B cell (primary cell): ENCODE results near the gene CREG1. TPM values are rescaled to one million over a fixed set of nuclear protein-coding genes. Genes with fewer than 3 reads are reported as not detected.

ENCODE experiments used
- ATAC-seq: fragments of 200-7000 bp; cut with Tn5 transposase; one replicate; pipeline ENCODE4 v1.10.0; 2021; ENCODE audit warnings: low read depth, mild to moderate bottlenecking, moderate number of reproducible peaks, moderate library complexity
- CTCF ChIA-PET: fragments of 350-600 bp; sonication (Branson Sonifier 250); formaldehyde crosslinking; loops from one replicate; lab custom pipeline; 2021; ENCODE audit warnings: antibody characterized with exemption, inconsistent platforms; lab: Charles Lee
- POLR2A ChIA-PET: fragments of 350-600 bp; sonication (Branson Sonifier 250); formaldehyde crosslinking; loops from one replicate; lab custom pipeline; 2021; ENCODE audit warnings: antibody characterized with exemption; lab: Charles Lee
- DNase-seq: peaks from one replicate; pipeline ENCODE4 v3.0.0; 2013
- H2AFZ ChIP-seq: 2 replicates; pipeline ENCODE4 v1.6.1; 2012; ENCODE audit warnings: mild to moderate bottlenecking, low read depth, low read length; ENCODE audit not compliant: insufficient read depth, poor library complexity, severe bottlenecking
- H3K27ac ChIP-seq, 2 donors: 1 replicate in 1 of 2; 2 replicates in 1 of 2; pipeline ENCODE4 v1.5.1; 2012 to 2013; ENCODE audit warnings: low read length in 2 of 2, mild to moderate bottlenecking in 2 of 2, moderate library complexity in 1 of 2
- H3K27me3 ChIP-seq, 4 experiments: fragments of 200-600 bp in 1 of 4; sonication (generic) in 1 of 4; replicated peaks in 1 of 4; 1 replicate in 2 of 4; 2 replicates in 2 of 4; pipeline versions ENCODE4 v1.6.1 to v1.7.0; 2013 to 2016; ENCODE audit warnings: low read length in 3 of 4, mild to moderate bottlenecking in 2 of 4, mixed read lengths in 1 of 4, moderate library complexity in 1 of 4; ENCODE audit not compliant: insufficient read depth in 4 of 4, control insufficient read depth in 3 of 4; ENCODE audit errors: control extremely low read depth in 1 of 4
- H3K36me3 ChIP-seq, 2 experiments: replicated peaks in 1 of 2; 1 replicate in 1 of 2; 2 replicates in 1 of 2; pipeline versions ENCODE4 v1.6.1 to v1.7.1; 2013; ENCODE audit warnings: low read length in 1 of 2; ENCODE audit not compliant: insufficient read depth in 2 of 2, control insufficient read depth in 1 of 2; ENCODE audit errors: control extremely low read depth in 1 of 2, extremely low read depth in 1 of 2
- H3K4me1 ChIP-seq, 2 donors: fragments of 200-600 bp in 1 of 2; sonication (generic) in 1 of 2; 1 replicate in 1 of 2; 2 replicates in 1 of 2; pipeline versions ENCODE4 v1.5.1 to v1.6.1; 2013 to 2017; ENCODE audit warnings: low read length in 2 of 2; ENCODE audit not compliant: control insufficient read depth in 2 of 2, insufficient read depth in 2 of 2
- H3K4me2 ChIP-seq: replicated peaks from 2 replicates; pipeline ENCODE3; 2012; ENCODE audit warnings: mild to moderate bottlenecking, low read depth, low read length; ENCODE audit not compliant: poor library complexity, severe bottlenecking
- H3K4me3 ChIP-seq, 5 experiments: fragments of 200-600 bp in 1 of 5; sonication (generic) in 1 of 5; 1 replicate in 3 of 5; 2 replicates in 2 of 5; pipeline versions ENCODE4 v1.5.1 to v1.7.0; 2011 to 2016; ENCODE audit warnings: low read length in 4 of 5, mild to moderate bottlenecking in 4 of 5, low read depth in 2 of 5, control low read depth in 1 of 5, moderate library complexity in 1 of 5; ENCODE audit not compliant: insufficient read depth in 1 of 5; ENCODE audit errors: control extremely low read depth in 1 of 5, extremely low read depth in 1 of 5
- H3K79me2 ChIP-seq: fragments of 200-600 bp; sonication (generic); one replicate; pipeline ENCODE4 v1.6.0; 2016; ENCODE audit warnings: low read length; ENCODE audit not compliant: control insufficient read depth, insufficient read depth
- H3K9ac ChIP-seq: fragments of 200-600 bp; sonication (generic); 2 replicates; pipeline ENCODE4 v1.6.1; 2017; ENCODE audit warnings: mild to moderate bottlenecking, low read length, moderate library complexity
- H3K9me3 ChIP-seq, 3 donors: one replicate each; pipeline versions ENCODE4 v1.6.1 to v1.7.1; 2013; ENCODE audit warnings: low read length in 2 of 3; ENCODE audit not compliant: control insufficient read depth in 2 of 3, insufficient read depth in 1 of 3; ENCODE audit errors: control extremely low read depth in 1 of 3
- H4K20me1 ChIP-seq: 2 replicates; pipeline ENCODE4 v1.6.0; 2012; ENCODE audit warnings: mild to moderate bottlenecking, low read length; ENCODE audit not compliant: insufficient read depth, control insufficient read depth, poor library complexity, severe bottlenecking
- H3K27ac Mint-ChIP-seq: one replicate; pipeline ENCODE4 v1.8.0; 2021; ENCODE audit warnings: mixed read lengths
- H3K27me3 Mint-ChIP-seq: one replicate; pipeline ENCODE4 v1.8.0; 2021; ENCODE audit warnings: mixed read lengths
- H3K4me1 Mint-ChIP-seq: one replicate; pipeline ENCODE4 v1.8.0; 2021; ENCODE audit warnings: mixed read lengths
- H3K4me3 Mint-ChIP-seq: one replicate; pipeline ENCODE4 v1.8.0; 2021; ENCODE audit warnings: mixed read lengths
- H3K9me3 Mint-ChIP-seq: one replicate; pipeline ENCODE4 v1.8.0; 2022; ENCODE audit warnings: mixed read lengths; ENCODE audit not compliant: insufficient read depth
- CTCF ChIP-seq: fragments of 200-600 bp; IDR thresholded peaks from one replicate; pipeline ENCODE4 v1.8.0; 2022; ENCODE audit warnings: antibody characterized with exemption, mild to moderate bottlenecking
- EZH2 ChIP-seq: IDR thresholded peaks from 2 replicates; pipeline ENCODE4 v1.6.1; 2012; ENCODE audit warnings: borderline replicate concordance, low read depth, mild to moderate bottlenecking, moderate library complexity, low read length; ENCODE audit not compliant: insufficient read depth, poor library complexity, severe bottlenecking
- WGBS: methylation state at CpG from one replicate; pipeline ENCODE4 v1.1.5; 2013; ENCODE audit warnings: missing lambda C conversion rate; ENCODE audit not compliant: insufficient coverage; 5-methylcytosine and 5-hydroxymethylcytosine counted together
- intact Hi-C: fragments of 100-400 bp; cut with micrococcal nuclease; formaldehyde crosslinking; loops from one replicate; pipeline ENCODE4 v1.10.0; 2022
- polyA plus RNA-seq: library from polyadenylated mRNA; depleted of rRNA; stranded (reverse); fragments of >200 nt; gene quantifications from 2 replicates; pipeline ENCODE4 v1.2.3, GENCODE V29; 2012
- total RNA-seq, 2 donors: library from RNA; stranded (reverse); fragments of 120-200 nt in 1 of 2; gene quantifications; 1 replicate in 1 of 2; 2 replicates in 1 of 2; pipeline versions ENCODE4 v1.2.3 to v1.2.4, GENCODE V29; 2013 to 2022

CREG1 gene
- total and polyA plus RNA-seq, 2 donors (not counting 1 experiment from before 2014, with no cell fraction given): 7.5 to 8.4 TPM

- Histone ChIP-seq H3K36me3 (no peaks in the 10 kb centered on the region), H3K27me3 (peaks cover 0 to 67% (median 55%) of the 10 kb centered on the region in 4 experiments), H4K20me1 (no peaks in the 10 kb centered on the region), H3K4me2 (peak overlapping the region; percentile 66), H3K79me2 (no peaks in the 10 kb centered on the region), H3K9ac (no peak overlapping the region), H3K4me1 (peaks cover 39% of the 10 kb centered on the region in 2 donors), H3K9me3 (peaks cover 0 to 5% (median 0%) of the 10 kb centered on the region in 3 donors), H3K27ac (no peak overlapping the region), H2AFZ (no peak overlapping the region), H3K4me3 (peak overlapping the region in 1 of 5 experiments; percentile 34)
- peaks cover 39% of the 10 kb centered on the region for H3K4me1 Mint-ChIP-seq
- 25% methylated on average over 3 of the region's 4 CpGs for WGBS
- no peak for TF ChIP-seq EZH2
- peaks cover 75% of the 10 kb centered on the region for H3K27me3 Mint-ChIP-seq
- ChIA-PET CTCF (interaction anchor here (0.9 to 4.3 kb wide), 2 partner anchors 35 to 49 kb away, joined by 3 to 25 read pairs; no protein-coding TSS in a partner anchor), POLR2A (interaction anchor here (1.4 kb wide), 1 partner anchor 44 kb away, joined by 10 read pairs; no protein-coding TSS in a partner anchor)
- H3K4me3 Mint-ChIP-seq: peak overlapping the region; percentile 68
- ATAC-seq (no peak), DNase-seq (no peak)
- intact Hi-C loops: loop anchor here (1.0 to 2.0 kb wide), 3 partner anchors 44 to 69 kb away; partner anchors contain the start of gene CREG1
- no peak overlapping the region for H3K27ac Mint-ChIP-seq
- no peaks in the 10 kb centered on the region for H3K9me3 Mint-ChIP-seq
These were observed 54.5 kb downstream of the CREG1 start for GRCh38 chr1:167499106-167499505.

- Histone ChIP-seq H3K4me2 (no peak overlapping the region), H3K4me3 (no peak overlapping the region), H4K20me1 (no peaks in the 10 kb centered on the region), H3K36me3 (no peaks in the 10 kb centered on the region), H3K9me3 (peaks cover 0 to 5% (median 0%) of the 10 kb centered on the region in 3 donors), H3K27me3 (peaks cover 0 to 60% (median 45%) of the 10 kb centered on the region in 4 experiments), H3K27ac (no peak overlapping the region), H3K79me2 (no peaks in the 10 kb centered on the region), H2AFZ (no peak overlapping the region), H3K4me1 (peaks cover 32 to 38% of the 10 kb centered on the region in 2 donors), H3K9ac (no peak overlapping the region)
- no peak for ATAC-seq
- ChIA-PET CTCF (interaction anchor here (0.9 to 1.1 kb wide), 2 partner anchors 35 to 54 kb away, joined by 3 to 4 read pairs; no protein-coding TSS in a partner anchor), POLR2A (no interaction called here)
- Mint-ChIP-seq H3K27ac (no peak overlapping the region), H3K4me1 (peaks cover 36% of the 10 kb centered on the region), H3K4me3 (no peak overlapping the region), H3K27me3 (peaks cover 69% of the 10 kb centered on the region), H3K9me3 (no peaks in the 10 kb centered on the region)
- 96% methylated on average over 5 of the region's 11 CpGs for WGBS
- no peak for DNase-seq
- intact Hi-C loops: no loop called here
- TF ChIP-seq EZH2 (no peak), CTCF (no peak)
These were observed 56.6 kb downstream of the CREG1 start for GRCh38 chr1:167496797-167497619.
